Epidermal melanocyte (primary cell): Measurements from ENCODE around the gene DNAH6.

Experiments
- DNase-seq: peaks from one replicate; pipeline ENCODE4 v3.0.0; 2011; ENCODE audit warnings: low spot score; ENCODE audit not compliant: insufficient read length

DNAH6 gene

DNA sequence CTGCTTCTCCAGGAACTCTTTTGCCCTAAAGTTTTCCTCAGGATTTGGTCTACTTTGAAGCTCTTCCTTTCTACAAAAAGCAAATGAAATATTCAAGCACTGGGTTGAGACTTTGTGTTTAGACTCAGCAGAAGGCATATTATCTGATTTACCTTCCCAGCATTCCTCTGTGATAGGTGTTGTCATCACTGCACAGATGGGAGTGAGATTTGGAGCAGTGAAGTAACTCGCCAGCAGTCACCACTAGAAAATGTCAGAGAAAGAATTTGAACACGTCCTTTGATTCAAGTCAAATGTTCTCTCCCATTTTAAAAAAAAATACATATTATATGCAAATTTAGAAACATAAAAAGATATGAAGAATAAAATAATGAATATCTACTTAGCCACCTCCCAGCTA, 112.2 kb downstream of the DNAH6 start:
- no peak for DNase-seq

DNA sequence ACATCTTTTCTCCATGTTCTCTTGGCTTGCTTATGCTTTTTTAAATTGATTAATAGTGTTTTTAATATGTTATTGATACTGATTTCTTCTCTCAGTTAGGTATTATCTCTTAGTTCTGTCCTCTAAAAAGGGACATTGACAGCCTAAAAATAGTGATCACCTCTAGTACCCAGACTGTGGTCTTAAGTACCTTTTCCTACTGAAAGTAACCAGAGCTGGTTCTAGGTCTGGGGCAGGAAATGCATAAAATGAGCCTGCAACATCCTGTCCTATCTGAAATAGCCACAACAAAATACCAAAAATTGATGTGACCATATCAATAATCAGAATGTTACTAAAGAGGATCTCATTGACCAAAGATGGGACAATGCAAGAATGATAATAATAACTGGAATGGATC, 113.3 kb downstream of the DNAH6 start:
- DNase-seq: no peak

DNA sequence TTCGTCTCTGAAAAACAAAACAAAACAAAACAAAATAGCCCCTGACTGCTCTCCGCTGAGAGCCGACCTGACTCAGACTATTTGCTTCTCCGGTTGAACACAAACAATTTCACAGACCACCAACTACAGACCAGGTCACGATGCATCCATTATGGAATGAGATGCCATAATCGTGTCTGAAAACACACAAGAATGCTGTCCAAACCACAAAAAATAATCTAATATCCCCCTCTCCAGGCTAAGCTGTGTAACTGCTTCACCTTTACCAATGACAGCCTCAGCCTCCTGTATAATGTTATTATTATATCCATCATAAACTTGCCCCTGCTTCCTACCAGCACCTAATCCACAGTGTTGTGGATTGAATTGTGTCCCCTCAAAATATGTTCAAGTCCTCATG, 114.7 kb downstream of the DNAH6 start:
- DNase-seq: peak; percentile 37

DNA sequence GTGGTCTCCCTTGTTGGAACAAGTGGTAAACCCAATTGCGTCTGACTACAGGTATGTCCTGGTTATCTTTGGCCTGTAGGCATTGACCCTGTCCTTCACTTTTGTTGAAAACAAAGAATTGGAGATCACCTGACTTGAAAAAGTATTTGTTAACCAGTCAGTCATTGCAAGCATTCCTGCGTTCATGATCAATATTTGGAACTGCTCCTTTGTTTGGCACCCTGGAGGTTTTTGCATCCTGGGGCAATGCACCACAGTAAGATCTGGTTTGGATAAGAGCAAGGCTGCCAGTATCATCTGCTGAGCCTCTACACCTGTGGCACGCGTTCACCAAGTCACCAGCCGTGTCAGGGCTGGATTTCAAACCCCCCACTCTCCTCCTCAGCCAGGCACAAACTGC, 115.7 kb downstream of the DNAH6 start:
- no peak for DNase-seq

DNA sequence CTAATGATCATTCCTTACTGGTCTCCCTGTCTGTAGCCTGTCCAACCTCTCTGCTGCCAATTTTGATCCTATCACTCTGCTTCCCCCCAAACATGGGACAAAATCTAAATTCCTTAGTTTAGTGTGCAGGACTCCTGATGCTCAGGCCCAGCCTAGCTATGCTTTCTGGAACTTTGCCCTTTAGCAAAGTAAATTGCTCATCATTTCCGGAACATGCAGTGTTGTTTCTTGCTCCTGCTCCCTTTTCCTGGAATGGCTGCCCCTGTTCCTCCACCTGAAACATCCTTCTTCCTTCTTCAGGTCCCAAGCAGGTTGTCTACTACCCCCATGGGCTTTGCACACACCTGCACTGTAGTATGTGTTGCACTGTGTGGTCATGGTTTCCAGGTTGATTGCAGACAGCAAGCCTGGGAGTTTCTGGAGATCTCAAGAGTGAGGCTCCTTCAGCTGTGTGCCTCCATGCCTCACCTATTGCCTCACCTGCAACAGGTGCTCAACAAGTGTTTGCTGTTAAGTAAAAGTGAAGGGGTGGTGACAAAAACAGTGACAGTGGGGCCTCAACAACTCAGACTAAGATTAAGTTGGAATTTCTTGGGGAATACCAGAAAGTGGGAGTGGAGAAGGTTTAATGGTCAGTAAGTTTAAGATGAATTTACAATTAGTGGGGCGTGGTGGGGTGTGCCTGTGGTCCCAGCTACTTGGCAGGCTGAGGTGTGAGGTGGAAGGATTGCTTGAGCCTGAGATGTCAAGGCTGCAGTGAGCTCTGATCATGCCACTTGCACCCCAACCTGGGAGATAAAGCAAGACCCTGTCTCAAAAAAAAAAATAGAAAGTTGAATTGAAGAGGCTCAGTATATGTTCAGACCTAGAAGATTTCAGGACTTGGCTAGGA, 120.0 kb downstream of the DNAH6 start:
- DNase-seq: no peak

DNA sequence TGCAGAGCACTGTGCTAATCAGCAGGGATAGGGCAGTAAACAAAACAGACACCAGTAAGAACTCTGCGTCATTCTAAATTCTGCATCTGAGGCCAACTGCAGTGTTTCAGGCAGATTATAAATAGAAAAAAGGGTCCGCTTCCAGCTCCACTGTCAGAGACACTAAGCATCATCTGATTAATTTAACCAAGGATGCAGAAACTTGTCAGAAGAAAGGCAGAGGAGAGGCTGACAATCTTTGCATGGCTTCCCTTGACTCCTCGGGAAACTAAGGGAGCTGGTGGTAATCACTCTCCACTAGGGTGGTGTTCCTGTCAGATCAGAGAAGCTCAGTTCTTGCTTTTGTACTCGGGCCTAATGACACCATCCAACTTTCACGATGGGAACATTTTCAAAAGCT, 123.5 kb downstream of the DNAH6 start:
- DNase-seq: no peak

DNA sequence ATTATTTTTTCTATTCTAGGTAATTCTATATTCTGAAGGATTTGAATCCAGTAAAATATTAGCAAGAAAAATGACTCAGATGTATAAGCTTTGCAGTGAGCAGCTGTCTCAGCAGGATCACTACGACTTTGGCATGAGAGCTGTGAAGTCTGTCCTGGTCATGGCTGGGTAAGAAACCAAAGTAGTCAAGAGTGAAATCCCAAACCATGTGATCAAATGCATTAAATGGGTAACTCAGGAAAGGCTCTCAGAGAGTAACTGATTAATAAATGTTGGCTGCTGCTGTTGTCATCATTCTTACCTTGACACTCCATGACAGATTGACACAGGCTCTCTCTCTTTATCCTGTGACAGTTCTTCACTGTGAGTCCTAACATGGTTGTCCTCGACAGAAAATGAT, 124.1 kb downstream of the DNAH6 start:
- DNase-seq: no peak

DNA sequence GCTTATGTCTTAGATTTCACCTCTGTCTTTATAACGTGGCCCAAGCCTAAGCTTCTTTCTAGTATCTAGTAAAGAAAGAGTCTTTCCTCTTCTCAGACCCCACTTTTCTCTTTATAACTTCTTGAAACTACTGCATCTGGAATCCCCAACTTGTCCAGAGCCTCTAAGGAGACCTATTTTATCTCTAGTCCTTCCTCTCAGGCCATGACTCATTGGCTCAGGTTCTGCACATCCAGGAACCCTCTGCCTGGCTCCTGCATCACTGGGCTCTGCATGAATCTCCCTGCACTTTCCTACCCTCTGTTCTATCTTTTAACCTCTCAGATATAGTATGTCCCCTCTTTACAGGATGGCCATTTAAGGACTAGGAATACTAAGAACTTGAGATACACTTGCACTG, 124.7 kb downstream of the DNAH6 start:
- DNase-seq: no peak

DNA sequence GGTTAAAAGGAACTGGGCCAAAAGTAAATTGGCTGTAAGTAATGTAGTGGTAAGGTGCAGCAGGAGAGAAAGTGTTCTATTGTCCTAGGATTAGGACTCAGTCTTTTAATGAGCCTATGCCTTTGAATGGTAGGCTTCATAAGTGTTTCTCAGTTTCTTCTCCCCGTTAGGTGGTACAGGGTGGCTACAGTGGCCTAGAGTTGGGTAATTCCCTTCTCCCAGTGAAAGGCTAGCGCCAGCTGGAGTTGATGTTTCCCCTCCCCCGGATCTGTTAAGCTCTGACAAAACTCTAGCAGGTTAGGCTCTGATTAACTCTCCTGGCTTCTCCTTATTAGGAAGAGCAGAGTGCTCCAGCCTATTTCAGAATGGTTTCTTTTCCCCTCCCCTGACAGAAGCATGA, 127.7 kb downstream of the DNAH6 start:
- no peak for DNase-seq

DNA sequence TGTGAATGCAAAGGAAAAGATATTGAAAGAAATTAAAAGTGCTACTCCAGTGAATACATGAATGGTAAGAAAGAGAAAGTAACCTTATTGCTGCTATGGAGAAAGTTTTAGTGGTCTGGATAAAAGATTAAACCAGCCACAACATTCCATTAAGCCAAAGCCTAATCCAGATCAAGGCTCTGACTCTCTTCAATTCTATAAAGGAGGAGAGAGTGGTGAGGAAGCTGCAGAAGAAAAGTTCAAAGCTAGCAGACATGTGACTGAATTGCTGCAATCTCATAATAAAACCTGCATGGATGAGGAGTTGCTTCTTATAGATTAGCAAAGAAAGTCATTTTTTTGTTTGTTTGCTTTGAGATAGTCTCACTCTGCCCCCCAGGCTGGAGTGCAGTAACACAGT, 130.2 kb downstream of the DNAH6 start:
- DNase-seq: no peak

DNA sequence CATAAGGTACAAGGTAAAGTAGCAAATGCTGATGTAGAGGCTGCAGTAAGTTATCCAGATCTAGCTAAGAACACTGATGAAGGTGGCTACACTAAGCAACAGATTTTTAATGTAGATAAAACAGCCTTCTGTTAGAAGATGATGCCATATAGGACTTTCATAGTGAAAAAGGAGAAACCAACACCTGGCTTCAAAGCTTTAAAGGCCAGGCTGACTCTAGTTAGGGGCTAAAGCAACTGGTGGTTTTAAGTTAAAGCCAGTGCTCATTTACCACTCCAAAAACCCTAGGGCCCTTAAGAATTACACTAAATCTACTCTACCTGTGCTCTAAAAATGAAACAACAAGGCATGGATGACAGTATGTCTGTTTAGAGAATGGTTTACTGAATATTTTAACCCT, 131.0 kb downstream of the DNAH6 start:
- no peak for DNase-seq

DNA sequence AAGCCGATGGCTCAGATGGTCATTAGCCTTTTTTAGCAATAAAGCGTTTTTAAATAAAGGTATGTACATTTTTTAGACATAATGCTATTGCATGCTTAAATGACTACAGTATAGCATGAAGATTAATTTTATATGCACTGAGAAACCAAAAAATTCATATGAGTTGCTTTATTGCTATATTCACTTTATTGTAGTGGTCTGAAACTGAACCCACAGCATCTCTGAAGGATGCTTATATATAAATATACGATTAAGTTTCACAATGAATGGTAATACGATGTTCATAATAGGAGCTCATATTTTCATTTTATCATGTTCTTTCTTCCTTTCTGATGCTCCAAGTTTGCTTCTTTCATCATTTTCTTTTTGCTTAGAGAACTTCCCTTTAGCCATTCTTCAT, 132.8 kb downstream of the DNAH6 start:
- no peak for DNase-seq

DNA sequence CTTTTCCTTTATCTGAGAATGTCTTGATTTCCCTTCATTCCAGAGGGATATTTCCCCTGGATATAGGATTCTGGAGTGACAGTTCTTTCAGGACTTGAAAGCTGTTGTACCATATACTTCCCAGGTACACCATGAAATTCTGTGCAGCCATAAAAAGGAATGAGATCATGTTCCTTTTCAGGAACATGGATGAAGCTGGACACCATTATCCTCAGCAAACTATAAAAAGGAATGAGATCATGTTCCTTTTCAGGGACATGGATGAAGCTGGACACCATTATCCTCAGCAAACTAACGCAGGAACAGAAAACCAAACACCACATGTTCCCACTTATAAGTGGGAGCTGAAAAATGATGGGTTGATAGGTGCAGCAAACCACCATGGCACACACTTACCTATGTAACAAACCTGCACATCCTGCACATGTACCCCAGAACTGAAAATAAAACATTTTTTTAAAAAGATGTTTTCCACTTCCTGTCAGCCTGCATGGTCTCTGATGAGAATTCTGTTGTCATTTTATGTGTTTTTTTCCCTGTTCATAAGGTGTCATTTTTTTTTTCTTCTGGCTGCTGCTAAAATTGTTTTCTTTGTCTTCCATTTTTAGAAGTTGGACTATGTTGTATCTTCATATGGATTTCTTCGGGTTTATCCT, 133.3 kb downstream of the DNAH6 start:
- DNase-seq: no peak

DNA sequence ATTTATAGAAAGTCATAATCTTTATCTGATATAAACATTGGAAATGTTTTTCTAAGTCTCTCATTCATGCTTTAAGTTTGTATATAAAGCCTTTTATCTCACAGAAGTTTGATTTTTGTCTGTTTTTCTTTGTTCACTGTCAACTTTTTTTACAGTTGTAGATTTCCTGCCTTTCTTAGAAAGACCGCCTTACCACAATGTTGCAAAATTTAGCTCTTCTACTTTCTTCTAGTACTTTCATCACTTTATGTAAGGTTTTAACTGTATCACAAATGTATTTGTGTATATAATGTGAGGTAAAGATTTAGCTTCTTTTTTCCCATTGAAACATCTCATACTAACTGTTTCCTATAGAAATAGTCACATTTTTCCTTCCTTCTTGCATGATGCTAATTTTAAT, 136.1 kb downstream of the DNAH6 start:
- DNase-seq: no peak

DNA sequence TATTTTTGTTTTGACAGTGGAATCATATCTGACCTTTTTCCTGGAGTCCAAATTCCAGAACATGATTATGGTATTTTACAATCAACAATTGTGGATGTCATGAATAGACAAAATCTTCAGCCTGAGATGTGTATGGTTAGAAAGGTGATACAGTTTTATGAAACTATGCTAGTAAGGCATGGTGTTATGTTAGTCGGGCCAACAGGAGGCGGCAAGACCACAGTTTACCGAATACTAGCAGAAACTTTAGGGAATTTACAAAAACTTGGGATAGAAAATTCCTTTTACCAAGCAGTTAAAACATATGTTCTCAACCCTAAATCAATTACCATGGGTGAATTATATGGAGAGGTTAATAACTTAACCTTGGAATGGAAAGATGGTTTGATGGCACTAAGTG, 137.0 kb downstream of the DNAH6 start:
- no peak for DNase-seq

DNA sequence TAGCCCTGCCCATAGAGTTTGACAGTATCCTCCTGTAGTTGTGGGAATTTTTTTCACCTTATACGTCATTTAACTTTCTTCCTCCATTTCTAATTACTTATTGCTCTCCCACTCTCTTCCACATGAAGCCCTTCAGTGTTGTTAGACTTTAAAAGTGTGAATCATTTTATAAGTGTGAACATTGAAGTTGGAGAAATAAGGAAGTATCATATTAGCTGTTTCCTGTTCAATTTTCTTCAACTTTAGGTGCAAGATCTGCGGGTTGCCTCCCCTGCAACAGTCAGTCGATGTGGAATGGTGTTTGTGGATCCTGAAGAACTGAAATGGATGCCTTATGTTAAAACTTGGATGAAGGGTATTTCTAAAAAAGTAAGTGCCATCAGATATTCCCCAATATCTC, 138.1 kb downstream of the DNAH6 start:
- no peak for DNase-seq

DNA sequence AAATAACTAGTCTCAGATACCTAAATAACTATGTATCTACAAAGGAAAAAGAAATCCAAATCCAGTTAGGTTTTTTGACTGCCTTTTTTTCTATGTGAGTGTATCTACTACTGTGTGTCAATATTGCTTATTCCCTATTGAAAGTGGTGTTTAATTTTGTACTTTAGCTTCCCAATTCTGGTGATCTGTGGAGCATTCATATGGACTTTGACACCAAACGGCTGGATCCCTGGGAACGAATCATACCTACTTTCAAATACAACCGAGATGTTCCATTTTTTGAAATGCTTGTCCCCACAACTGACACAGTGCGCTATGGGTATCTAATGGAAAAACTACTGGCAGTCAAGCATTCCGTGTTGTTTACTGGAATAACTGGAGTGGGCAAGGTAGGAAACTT, 152.8 kb downstream of the DNAH6 start:
- no peak for DNase-seq

DNA sequence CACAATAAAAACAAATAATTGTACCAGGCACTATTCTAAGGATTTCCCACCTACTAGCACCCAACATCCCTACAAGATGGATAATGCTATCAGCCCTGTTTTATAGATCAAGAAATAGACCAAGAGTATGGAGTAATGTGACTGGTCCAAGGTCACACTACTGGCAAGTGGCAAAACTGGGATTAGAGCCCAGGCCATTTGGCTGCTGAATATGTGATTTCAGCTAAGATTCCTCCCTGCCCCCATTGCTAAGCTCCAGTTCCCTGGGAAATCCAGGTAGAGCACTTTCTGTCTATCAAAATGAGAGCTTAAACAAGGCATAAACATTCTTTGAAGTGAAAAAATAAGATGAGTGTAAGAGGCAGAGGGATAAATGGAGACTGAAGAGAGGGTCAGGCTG, 157.8 kb downstream of the DNAH6 start:
- DNase-seq: no peak

DNA sequence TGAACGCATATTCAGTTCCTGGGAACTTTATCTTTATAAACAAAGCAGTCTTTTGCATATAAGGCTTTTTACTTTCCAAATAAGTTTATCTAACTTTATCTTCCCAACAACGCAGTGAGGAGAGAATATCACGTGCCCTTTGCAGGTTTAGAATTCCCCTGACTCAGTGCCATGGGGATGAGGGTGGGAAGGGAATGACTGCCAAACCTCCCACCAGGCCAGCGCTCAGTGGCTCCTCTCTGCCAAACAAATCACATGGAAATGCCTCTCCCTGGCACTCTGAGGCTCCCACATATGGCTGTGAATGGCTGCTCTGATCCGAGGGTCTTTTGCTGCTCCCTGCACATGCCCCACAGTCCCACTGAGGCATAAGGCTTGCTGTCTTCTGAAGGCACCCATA, 158.3 kb downstream of the DNAH6 start:
- no peak for DNase-seq

DNA sequence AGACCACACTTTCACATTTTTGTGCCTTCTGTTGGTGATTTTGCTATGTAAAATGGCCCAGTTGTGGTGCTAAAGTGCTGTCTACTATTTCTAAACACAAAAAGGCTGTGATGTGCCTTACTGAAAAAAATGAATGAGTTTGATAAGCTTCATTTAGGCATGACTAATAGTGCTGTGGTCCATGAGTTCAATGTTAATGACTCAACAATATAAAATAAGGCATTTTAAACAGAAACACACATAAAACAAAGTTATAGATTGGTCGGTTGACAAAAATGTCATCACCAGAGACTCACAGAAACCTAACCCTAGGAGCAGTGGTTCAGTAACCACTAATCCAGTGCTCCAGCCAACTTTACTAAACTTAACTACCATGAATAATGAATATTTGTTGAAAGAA, 160.0 kb downstream of the DNAH6 start:
- no peak for DNase-seq

DNA sequence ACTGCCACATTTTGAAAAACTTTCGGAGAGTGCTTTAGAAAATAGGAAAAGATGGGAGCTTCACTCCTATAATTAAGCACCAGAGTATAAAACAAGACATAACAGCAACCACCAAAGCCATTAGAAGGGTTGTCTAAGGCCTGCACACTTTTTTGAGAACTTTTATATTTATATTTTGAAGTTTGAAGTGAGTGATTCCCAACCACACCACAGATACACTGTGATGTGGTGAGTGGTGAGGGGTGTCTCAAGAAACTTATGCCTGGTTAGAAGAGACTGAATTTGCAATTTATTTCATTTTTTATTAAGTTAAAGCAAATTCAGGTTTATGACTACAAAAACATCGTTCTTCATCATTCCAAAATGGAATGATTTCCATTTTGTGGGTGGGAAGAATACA, 161.9 kb downstream of the DNAH6 start:
- DNase-seq: no peak

DNA sequence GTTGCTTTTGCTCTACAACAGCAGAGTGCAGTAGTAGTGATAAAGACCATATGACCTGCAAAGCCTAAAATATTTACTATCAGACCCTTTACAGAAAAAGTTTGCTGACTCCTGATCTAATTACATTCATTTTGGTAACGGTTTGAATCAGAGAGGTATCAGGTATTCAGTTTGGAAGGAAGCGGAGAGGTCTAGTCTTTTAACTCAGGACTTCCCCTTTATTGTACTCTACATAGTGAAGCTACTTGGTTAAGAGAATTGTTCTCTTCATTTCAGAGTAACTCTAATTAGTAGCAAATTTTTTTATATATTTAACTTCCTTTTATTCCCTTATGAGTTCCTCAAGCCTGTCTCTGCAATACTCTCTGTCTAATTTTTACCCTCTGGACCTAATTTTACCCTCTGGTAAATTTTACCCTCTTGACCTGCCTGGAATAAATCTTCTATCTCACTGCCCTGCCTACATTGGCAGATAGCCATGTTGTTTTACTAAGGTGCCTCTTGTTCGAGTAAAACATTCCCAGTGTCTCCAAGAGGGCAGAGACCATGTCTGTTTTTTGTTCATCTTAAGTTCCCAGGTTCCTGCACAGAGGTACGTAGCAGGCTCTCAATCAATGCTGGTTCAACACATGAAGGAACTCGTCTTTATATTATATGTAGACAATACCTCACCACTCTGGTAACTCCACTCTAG, 170.6 kb downstream of the DNAH6 start:
- DNase-seq: no peak
